GM21526 (cell line): ENCODE data around the gene HHAT.

ENCODE experiments used
- ATAC-seq: cut with Tn5 transposase; IDR thresholded peaks from one replicate; pipeline ENCODE4 v1.9.1; 2021; ENCODE audit warnings: moderate library complexity; ENCODE audit not compliant: unreplicated experiment, low FRiP score

Gene HHAT

GRCh38 chr1:210698661-210699060, 370.0 kb downstream of the HHAT start:
- no peak for ATAC-seq

- ATAC-seq: no peak
Observed at GRCh38 chr1:210700083-210700482, 371.4 kb downstream of the HHAT start.

GRCh38 chr1:210700511-210700910, 371.8 kb downstream of the HHAT start:
- no peak for ATAC-seq

GRCh38 chr1:210702506-210702905, 373.8 kb downstream of the HHAT start:
- no peak for ATAC-seq

- ATAC-seq: no peak
Observed at GRCh38 chr1:210703593-210703992, 374.9 kb downstream of the HHAT start.

GRCh38 chr1:210705086-210705485, 376.4 kb downstream of the HHAT start:
- no peak for ATAC-seq

- ATAC-seq: no peak
Observed at GRCh38 chr1:210706246-210706645, 377.5 kb downstream of the HHAT start.

- ATAC-seq: no peak
Observed at GRCh38 chr1:210707300-210708240, 378.9 kb downstream of the HHAT start.

- ATAC-seq: no peak
Observed at GRCh38 chr1:210709701-210710100, 381.0 kb downstream of the HHAT start.

- ATAC-seq: no peak
Observed at GRCh38 chr1:210711825-210712612, 383.3 kb downstream of the HHAT start.

- ATAC-seq: no peak
Observed at GRCh38 chr1:210715072-210715471, 386.4 kb downstream of the HHAT start.

GRCh38 chr1:210722410-210723081, 393.8 kb downstream of the HHAT start:
- ATAC-seq: no peak

- no peak for ATAC-seq
Observed at GRCh38 chr1:210723646-210724045, 394.9 kb downstream of the HHAT start.

GRCh38 chr1:210724768-210725167, 396.1 kb downstream of the HHAT start:
- no peak for ATAC-seq
